ENCODE data around the gene PPP1R3D. TPM values are rescaled to one million over a fixed set of nuclear protein-coding genes. Genes with fewer than 3 reads are reported as not detected.

The PPP1R3D gene
- total and polyA plus RNA-seq, 10 of the 15 experiments (the other 5 are each of a cell fraction or from before 2014, with no cell fraction given), result 0.39 to 4.8 (median 2.9) TPM

DNA sequence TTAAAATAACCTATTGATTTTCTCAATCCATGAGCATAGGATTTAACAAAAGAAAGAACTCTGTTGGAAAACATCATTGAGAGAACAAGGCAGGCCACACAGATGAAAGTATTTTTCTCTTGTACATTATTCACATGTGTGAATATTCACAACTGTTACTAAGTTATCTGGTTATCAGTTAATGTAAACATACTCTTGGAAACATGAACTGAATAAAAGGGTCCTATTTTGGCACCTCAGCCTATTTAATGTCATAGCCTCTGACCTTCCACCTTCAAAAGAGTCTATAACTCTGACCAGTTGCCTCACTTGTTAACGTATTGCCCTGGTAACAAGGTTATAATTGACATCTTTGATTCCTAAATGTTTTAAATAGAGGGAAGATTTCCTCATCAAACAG, 14.7 kb downstream of the PPP1R3D start:
- 33% methylated on average over 1 of the region's 1 CpG for WGBS (ENCODE audit: insufficient coverage, insufficient replicate concordance, low lambda C conversion rate, missing lambda C conversion rate)
- CTCF ChIA-PET, result interaction anchor here (1.0 kb wide), 1 partner anchor 31 kb away, joined by 3 read pairs; no protein-coding TSS in a partner anchor
- POLR2A ChIA-PET, result no interaction called here
- H3K9me3 ChIP-seq (replicated peaks; ENCODE audit: control insufficient read depth, insufficient read depth, low read length), result no peaks in the 10 kb centered on the region
- no TSS peak for BruUV-seq (replicated peaks)
- SMC1A ChIA-PET (ENCODE audit: uncharacterized antibody, unreplicated experiment), result interaction anchor here (1.0 to 1.3 kb wide), 2 partner anchors 14 to 27 kb away, joined by 3 read pairs; no protein-coding TSS in a partner anchor
- no peak overlapping the region for H2AFZ ChIP-seq (ENCODE audit: control insufficient read depth, low read depth, low read length)
- ATAC-seq (no peak), DNase-seq (ENCODE audit: low read depth, low spot score) (no peak), FAIRE-seq (no peak)
- TF ChIP-seq CEBPZ (IDR thresholded peaks at IDR 0.05; ENCODE audit: low read depth, low read length), result no peak
- TF ChIP-seq BMI1 (IDR thresholded peaks at IDR 0.05; ENCODE audit: borderline replicate concordance), result no peak
- no peak for TF ChIP-seq CREM (IDR thresholded peaks at IDR 0.05; ENCODE audit: low read depth)
- no peak for TF ChIP-seq RBBP5 (conservative IDR thresholded peaks at IDR 0.05)
- no peak for TF ChIP-seq YY1 (IDR thresholded peaks at IDR 0.05; ENCODE audit: low read depth, low read length)
- TF ChIP-seq, protein P1, sequence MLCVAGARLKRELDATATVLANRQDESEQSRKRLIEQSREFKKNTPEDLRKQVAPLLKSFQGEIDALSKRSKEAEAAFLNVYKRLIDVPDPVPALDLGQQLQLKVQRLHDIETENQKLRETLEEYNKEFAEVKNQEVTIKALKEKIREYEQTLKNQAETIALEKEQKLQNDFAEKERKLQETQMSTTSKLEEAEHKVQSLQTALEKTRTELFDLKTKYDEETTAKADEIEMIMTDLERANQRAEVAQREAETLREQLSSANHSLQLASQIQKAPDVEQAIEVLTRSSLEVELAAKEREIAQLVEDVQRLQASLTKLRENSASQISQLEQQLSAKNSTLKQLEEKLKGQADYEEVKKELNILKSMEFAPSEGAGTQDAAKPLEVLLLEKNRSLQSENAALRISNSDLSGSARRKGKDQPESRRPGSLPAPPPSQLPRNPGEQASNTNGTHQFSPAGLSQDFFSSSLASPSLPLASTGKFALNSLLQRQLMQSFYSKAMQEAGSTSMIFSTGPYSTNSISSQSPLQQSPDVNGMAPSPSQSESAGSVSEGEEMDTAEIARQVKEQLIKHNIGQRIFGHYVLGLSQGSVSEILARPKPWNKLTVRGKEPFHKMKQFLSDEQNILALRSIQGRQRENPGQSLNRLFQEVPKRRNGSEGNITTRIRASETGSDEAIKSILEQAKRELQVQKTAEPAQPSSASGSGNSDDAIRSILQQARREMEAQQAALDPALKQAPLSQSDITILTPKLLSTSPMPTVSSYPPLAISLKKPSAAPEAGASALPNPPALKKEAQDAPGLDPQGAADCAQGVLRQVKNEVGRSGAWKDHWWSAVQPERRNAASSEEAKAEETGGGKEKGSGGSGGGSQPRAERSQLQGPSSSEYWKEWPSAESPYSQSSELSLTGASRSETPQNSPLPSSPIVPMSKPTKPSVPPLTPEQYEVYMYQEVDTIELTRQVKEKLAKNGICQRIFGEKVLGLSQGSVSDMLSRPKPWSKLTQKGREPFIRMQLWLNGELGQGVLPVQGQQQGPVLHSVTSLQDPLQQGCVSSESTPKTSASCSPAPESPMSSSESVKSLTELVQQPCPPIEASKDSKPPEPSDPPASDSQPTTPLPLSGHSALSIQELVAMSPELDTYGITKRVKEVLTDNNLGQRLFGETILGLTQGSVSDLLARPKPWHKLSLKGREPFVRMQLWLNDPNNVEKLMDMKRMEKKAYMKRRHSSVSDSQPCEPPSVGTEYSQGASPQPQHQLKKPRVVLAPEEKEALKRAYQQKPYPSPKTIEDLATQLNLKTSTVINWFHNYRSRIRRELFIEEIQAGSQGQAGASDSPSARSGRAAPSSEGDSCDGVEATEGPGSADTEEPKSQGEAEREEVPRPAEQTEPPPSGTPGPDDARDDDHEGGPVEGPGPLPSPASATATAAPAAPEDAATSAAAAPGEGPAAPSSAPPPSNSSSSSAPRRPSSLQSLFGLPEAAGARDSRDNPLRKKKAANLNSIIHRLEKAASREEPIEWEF (IDR thresholded peaks at IDR 0.05; ENCODE audit: insufficient replicate concordance, low read depth, low read length), result no peak
- no peak for TF ChIP-seq CBX5 (IDR thresholded peaks at IDR 0.05; ENCODE audit: low read depth)
- no peak for TF ChIP-seq POLR2AphosphoS2 (IDR thresholded peaks at IDR 0.05; ENCODE audit: low read depth, low read length)
- TF ChIP-seq SMAD5 (IDR thresholded peaks at IDR 0.05; ENCODE audit: low read depth), result no peak
- no peak for TF ChIP-seq BCLAF1 (IDR thresholded peaks at IDR 0.05)
- no peak for TF ChIP-seq SPI1 (IDR thresholded peaks at IDR 0.05; ENCODE audit: borderline replicate concordance, insufficient read depth, low read depth, low read length)
- no peak for TF ChIP-seq EED (IDR thresholded peaks at IDR 0.05; ENCODE audit: low read depth)
- TF ChIP-seq NR2C2 (IDR thresholded peaks at IDR 0.05; ENCODE audit: borderline replicate concordance, control insufficient read depth, insufficient read length, low read depth), result no peak
- no peaks in the 10 kb centered on the region for H3K36me3 ChIP-seq (ENCODE audit: control insufficient read depth in 2 of 2, insufficient read depth in 2 of 2, low read length in 1 of 2)
- H4K20me1 ChIP-seq (ENCODE audit: control insufficient read depth, insufficient read depth), result no peaks in the 10 kb centered on the region
- no peaks in the 10 kb centered on the region for H3K4me1 ChIP-seq (ENCODE audit: control insufficient read depth, insufficient read depth, low read length)
- H3K4me3 ChIP-seq, result no peak overlapping the region
- RAD21 ChIA-PET (ENCODE audit: unreplicated experiment), result no interaction called here
- no peak overlapping the region for H3K27ac ChIP-seq (ENCODE audit: control insufficient read depth, insufficient read depth)
- in situ Hi-C loops (cut with MboI) (no loop called here), intact Hi-C loops (cut with micrococcal nuclease; ENCODE audit: unreplicated experiment) (no loop called here)
- H3K79me2 ChIP-seq (ENCODE audit: control insufficient read depth, insufficient read depth, low read length), result no peaks in the 10 kb centered on the region
- H3K4me2 ChIP-seq (ENCODE audit: control insufficient read depth, insufficient read depth), result no peak overlapping the region
- H3K9ac ChIP-seq (ENCODE audit: control insufficient read depth, insufficient read depth, low read length), result no peak overlapping the region
- no peaks in the 10 kb centered on the region; a peak in 1 of 4 replicates for H3K27me3 ChIP-seq (replicated peaks in 1 of 2; ENCODE audit: control insufficient read depth in 2 of 2, insufficient read depth in 2 of 2, low read length in 1 of 2)

Data from GM12878 (cell line).